Posterior vena cava (tissue), 2 donors: Measurements from ENCODE around the gene GNB2. TPM values are rescaled to one million over a fixed set of nuclear protein-coding genes. Genes with fewer than 3 reads are reported as not detected.
"Not testable (repeated sequence)": the region's sequence is repeated elsewhere in the genome, so short reads cannot be mapped to it uniquely, and the experiment has no call there.

Experiments
- DNase-seq: peaks from one replicate; pipeline ENCODE4 v3.0.0-alpha.2; 2020; ENCODE audit warnings: low spot score
- intact Hi-C, 2 donors: fragments of 100-400 bp; cut with DNase I; formaldehyde crosslinking; loops; one replicate each; pipeline versions ENCODE4 v1.14.1 to v1.14.2; 2022 to 2023
- total RNA-seq, 2 donors: library from RNA; stranded (reverse); fragmentation: NEBNext Ultra II Directional; extraction: Animal tissue kit (Norgen Biotek cat#: 25700); gene quantifications; one replicate each; pipeline ENCODE4 v1.2.1, GENCODE V29; 2021
- donor health status: DM: yes; HTN: yes; CAD: no.
- donor health status: DM: yes; HTN: yes; CAD: no.

Gene GNB2
- total RNA-seq, 2 donors from 2014 or later = 173 to 199 TPM

- intact Hi-C loops = loop anchor here in 1 of 2 donors (10.0 kb wide), 1 partner anchor 135 kb away; the partner anchor contains the start of gene SLC12A9
- no peak for DNase-seq
These were observed 46.2 kb downstream of the GNB2 start for GRCh38 chr7:100719523-100720278.

GRCh38 chr7:100720279-100720670, 46.7 kb downstream of the GNB2 start, which contains the start of gene EPO:
EPO (plus strand) TSS chr7:100720468; CDS start chr7:100720981, 513 bp downstream.
- DNase-seq = no peak
- intact Hi-C loops = loop anchor here in 1 of 2 donors (10.0 kb wide), 1 partner anchor 135 kb away; the partner anchor contains the start of gene SLC12A9

- no peak for DNase-seq
- intact Hi-C loops = loop anchor here in 1 of 2 donors (10.0 kb wide), 1 partner anchor 134 kb away; the partner anchor contains the start of gene SLC12A9
These were observed 47.3 kb downstream of the GNB2 start for GRCh38 chr7:100720671-100721504.

GRCh38 chr7:100721505-100721812, 47.9 kb downstream of the GNB2 start:
- DNase-seq = no peak
- intact Hi-C loops = loop anchor here in 1 of 2 donors (10.0 kb wide), 1 partner anchor 133 kb away; the partner anchor contains the start of gene SLC12A9

GRCh38 chr7:100722480-100723212, 49.1 kb downstream of the GNB2 start:
- DNase-seq = no peak
- intact Hi-C loops = loop anchor here in 1 of 2 donors (2.0 to 10.0 kb wide), 2 partner anchors 132 to 254 kb away; partner anchors contain the start of gene SLC12A9

GRCh38 chr7:100723732-100724275, 50.3 kb downstream of the GNB2 start:
- intact Hi-C loops = loop anchor here in 1 of 2 donors (2.0 to 10.0 kb wide), 2 partner anchors 131 to 255 kb away; partner anchors contain the start of gene SLC12A9
- DNase-seq = no peak

- not testable (repeated sequence) for DNase-seq
- intact Hi-C loops = loop anchor here in 1 of 2 donors (10.0 kb wide), 1 partner anchor 130 kb away; the partner anchor contains the start of gene SLC12A9
These were observed 50.8 kb downstream of the GNB2 start for GRCh38 chr7:100724364-100724763.

GRCh38 chr7:100726996-100727761, 53.6 kb downstream of the GNB2 start:
- intact Hi-C loops = loop anchor here in 1 of 2 donors (10.0 kb wide), 1 partner anchor 128 kb away; the partner anchor contains the start of gene SLC12A9
- no peak for DNase-seq

- intact Hi-C loops = loop anchor here in 1 of 2 donors (2.0 to 10.0 kb wide), 2 partner anchors 127 to 255 kb away; partner anchors contain the start of gene SLC12A9
These were observed 54.7 kb downstream of the GNB2 start for GRCh38 chr7:100728196-100728595.

More at GRCh38 chr7:100728196-100728595, 54.7 kb downstream of the GNB2 start:
- no peak for DNase-seq

Other genes with a start within 250 kb of the GNB2 start
- 1 to 10 TPM; 2.9 to 3.5 TPM for gene ZCWPW1, start 245.0 kb upstream of the GNB2 start, total RNA-seq
- 10 to 100 TPM; 19.8 to 21.8 TPM for gene MEPCE, start 243.9 kb upstream of the GNB2 start, total RNA-seq
- gene PPP1R35, start 237.2 kb upstream of the GNB2 start, total RNA-seq = 10 to 100 TPM; 16.7 to 23.9 TPM
- gene SPACDR, start 209.5 kb upstream of the GNB2 start, total RNA-seq = under 1 TPM in 1 of 2 donors, not detected in 1; 0.62 TPM
- gene TSC22D4, start 194.5 kb upstream of the GNB2 start, total RNA-seq = 10 to 100 TPM; 25.3 to 29.1 TPM
- gene NYAP1, start 189.8 kb upstream of the GNB2 start, total RNA-seq = 1 to 10 TPM in 1 of 2 donors, under 1 TPM in 1; 0.86 to 1.4 TPM
- 10 to 100 TPM; 18.8 to 20.4 TPM for gene AGFG2, start 134.5 kb upstream of the GNB2 start, total RNA-seq
- gene SAP25, start 99.8 kb upstream of the GNB2 start, total RNA-seq = 1 to 10 TPM; 2.8 to 5.0 TPM
- gene LRCH4, start 87.6 kb upstream of the GNB2 start, total RNA-seq = 10 to 100 TPM; 28.5 to 30.7 TPM
- under 1 TPM; 0.14 to 0.51 TPM for gene FBXO24, start 87.4 kb upstream of the GNB2 start, total RNA-seq
- gene PCOLCE, start 71.4 kb upstream of the GNB2 start, total RNA-seq = 100 to 1,000 TPM in 1 of 2 donors, 10 to 100 TPM in 1; 79.5 to 230 TPM
- gene MOSPD3, start 61.2 kb upstream of the GNB2 start, total RNA-seq = 10 to 100 TPM; 10.8 to 16.3 TPM
- under 1 TPM; 0.57 to 0.83 TPM for gene TFR2, start 32.2 kb upstream of the GNB2 start, total RNA-seq
- not detected for gene ACTL6B, start 17.3 kb upstream of the GNB2 start, total RNA-seq
- gene GIGYF1, start 20.5 kb downstream of the GNB2 start, total RNA-seq = 10 to 100 TPM; 23.1 to 25.8 TPM
- 10 to 100 TPM; 17.1 to 23.0 TPM for gene POP7, start 32.4 kb downstream of the GNB2 start, total RNA-seq
- gene EPO, start 46.7 kb downstream of the GNB2 start, total RNA-seq = not detected
- not detected for gene ZAN, start 59.9 kb downstream of the GNB2 start, total RNA-seq
- gene EPHB4, start 153.8 kb downstream of the GNB2 start, total RNA-seq = 10 to 100 TPM; 31.4 to 46.6 TPM
- gene SLC12A9, start 179.0 kb downstream of the GNB2 start, total RNA-seq = 10 to 100 TPM; 15.6 to 22.8 TPM
- 10 to 100 TPM; 55.7 to 58.7 TPM for gene TRIP6, start 193.6 kb downstream of the GNB2 start, total RNA-seq
- 10 to 100 TPM; 78.0 to 91.2 TPM for gene SRRT, start 201.4 kb downstream of the GNB2 start, total RNA-seq
- gene UFSP1, start 216.0 kb downstream of the GNB2 start, total RNA-seq = 1 to 10 TPM; 2.7 to 3.3 TPM
- gene ACHE, start 222.1 kb downstream of the GNB2 start, total RNA-seq = 1 to 10 TPM; 2.8 to 9.4 TPM